HG03565 (cell line): ENCODE data around the gene SLC36A2.
"Not testable (repeated sequence)": the region's sequence is repeated elsewhere in the genome, so short reads cannot be mapped to it uniquely, and the experiment has no call there.

Experiments
- ATAC-seq: cut with Tn5 transposase; IDR thresholded peaks from one replicate; pipeline ENCODE4 v1.9.1; 2021; ENCODE audit warnings: mild to moderate bottlenecking, moderate library complexity; ENCODE audit not compliant: unreplicated experiment

Gene SLC36A2

GRCh38 chr5:151347369-151347768, at the start of gene SLC36A2:
SLC36A2 (minus strand) TSS chr5:151347559; CDS start chr5:151347460, 99 bp downstream.
- no peak for ATAC-seq

GRCh38 chr5:151388960-151389359, 41.6 kb upstream of the SLC36A2 start:
- ATAC-seq: no peak

GRCh38 chr5:151384106-151384505, 36.7 kb upstream of the SLC36A2 start:
- ATAC-seq: no peak

DNA sequence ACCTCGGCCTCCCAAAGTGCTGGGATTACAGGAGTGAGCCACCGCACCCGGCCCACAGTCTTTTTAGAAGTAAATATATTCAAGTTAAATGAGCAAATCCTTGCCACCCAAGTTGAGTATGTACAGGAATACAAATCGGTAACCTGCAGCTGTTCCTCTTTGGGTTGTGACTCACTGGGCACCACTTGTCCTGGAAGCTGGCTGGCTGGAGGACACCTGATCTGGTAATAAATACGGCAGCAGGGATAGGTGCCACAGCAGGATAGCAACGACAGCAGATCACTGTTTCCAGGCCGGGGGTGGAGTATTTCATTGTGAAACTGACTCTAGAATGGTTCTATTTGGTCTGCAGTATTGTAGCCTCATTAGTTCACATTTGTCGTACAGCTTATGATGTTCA, 35.7 kb upstream of the SLC36A2 start:
- no peak for ATAC-seq

DNA sequence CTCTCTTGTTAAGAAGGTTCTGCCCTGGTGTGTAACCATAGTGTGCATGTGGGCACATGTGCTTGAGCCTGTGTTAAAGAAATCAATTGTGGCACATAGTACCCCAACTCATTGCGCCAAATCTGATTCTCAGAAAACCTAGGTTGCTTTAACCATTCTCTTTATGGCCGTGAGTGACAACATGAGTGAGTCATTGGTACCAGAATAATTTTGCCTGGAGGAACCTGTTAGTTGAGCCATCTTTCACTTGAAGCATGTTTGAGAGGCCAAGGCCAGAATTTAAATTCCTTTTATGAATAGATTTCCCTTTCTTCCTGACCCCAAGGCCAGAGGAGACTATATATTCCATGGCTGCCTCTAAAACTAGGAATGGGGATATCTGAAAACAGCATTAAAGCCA, 35.2 kb upstream of the SLC36A2 start:
- ATAC-seq: no peak

GRCh38 chr5:151381899-151382298, 34.5 kb upstream of the SLC36A2 start:
- no peak for ATAC-seq

DNA sequence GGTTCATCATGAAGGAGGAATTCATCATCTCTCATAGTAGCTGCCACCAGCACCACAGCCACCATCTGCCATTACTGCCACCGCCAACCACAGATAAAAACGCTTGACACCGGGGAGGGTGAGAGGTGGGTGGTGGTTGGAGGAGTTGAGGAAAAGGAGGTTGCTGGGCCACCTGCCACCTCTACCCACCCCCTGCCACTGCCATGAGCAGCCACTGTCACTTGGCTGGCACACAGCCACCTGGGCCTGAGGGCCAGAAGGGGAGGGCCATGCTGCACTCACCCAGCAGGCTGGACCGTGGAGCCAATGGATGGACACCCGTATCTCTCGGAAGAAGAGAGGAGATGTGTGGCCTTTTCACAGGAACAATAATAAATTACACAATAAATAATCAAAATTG, 31.3 kb upstream of the SLC36A2 start:
- no peak for ATAC-seq

GRCh38 chr5:151374539-151374938, 27.2 kb upstream of the SLC36A2 start:
- ATAC-seq: no peak

- ATAC-seq: not testable (repeated sequence)
Measured at GRCh38 chr5:151367038-151367437, 19.7 kb upstream of the SLC36A2 start.

DNA sequence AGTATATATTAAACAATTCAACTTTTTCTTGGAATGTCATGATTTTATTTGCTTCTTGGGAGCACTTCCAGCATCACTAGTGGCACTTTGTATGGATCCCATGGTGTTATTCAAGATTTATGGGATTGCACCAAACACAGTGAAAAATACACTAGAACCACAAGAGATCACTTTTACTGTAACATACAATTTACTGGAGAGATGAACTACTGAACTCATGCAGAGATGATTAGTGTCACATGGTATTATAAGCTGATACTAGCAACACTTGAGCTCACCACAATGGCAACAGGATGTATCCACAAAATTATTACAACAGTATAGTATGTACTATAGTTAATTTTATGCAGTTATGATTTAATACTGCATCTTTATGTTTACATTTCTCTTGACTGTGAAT, 16.3 kb upstream of the SLC36A2 start:
- no peak for ATAC-seq

- no peak for ATAC-seq
Measured at GRCh38 chr5:151362970-151363369, 15.6 kb upstream of the SLC36A2 start.

DNA sequence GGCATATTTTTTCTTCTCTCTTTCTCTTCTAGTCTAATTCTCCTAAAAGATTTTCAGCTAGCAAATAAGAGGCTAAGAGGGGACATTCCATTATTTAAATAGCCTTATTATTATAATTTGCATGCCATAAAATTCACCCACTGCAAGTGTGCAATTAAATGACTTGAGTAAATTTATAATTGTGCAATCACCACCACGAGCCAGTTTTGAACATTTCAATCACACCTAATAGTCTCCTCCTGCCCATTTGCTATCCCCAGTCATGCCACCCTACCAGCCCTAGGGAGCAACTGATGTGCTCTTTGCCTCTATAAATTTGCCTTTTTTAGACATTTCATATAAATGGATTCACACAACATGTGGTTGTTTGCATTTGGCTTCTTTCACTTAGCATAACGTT, 12.0 kb upstream of the SLC36A2 start:
- no peak for ATAC-seq

DNA sequence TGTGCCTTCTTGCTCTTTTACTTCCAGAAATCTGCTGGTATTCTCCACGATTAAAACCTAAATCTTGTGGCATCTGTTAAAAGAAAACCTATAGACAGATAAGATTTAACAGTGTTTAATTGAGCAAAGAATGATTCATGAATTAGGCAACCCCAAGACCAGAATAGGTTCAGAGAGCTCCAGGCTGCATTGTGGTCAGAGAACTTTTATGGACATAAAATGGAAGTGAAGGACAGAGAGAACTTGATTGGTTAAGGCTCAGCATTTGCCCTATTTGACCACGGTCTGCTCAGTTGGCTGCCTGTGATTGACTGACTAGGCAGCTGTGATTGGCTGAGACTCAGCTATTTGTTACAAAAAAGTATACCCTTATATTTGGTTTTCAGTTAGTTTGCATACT, 10.4 kb upstream of the SLC36A2 start:
- no peak for ATAC-seq

DNA sequence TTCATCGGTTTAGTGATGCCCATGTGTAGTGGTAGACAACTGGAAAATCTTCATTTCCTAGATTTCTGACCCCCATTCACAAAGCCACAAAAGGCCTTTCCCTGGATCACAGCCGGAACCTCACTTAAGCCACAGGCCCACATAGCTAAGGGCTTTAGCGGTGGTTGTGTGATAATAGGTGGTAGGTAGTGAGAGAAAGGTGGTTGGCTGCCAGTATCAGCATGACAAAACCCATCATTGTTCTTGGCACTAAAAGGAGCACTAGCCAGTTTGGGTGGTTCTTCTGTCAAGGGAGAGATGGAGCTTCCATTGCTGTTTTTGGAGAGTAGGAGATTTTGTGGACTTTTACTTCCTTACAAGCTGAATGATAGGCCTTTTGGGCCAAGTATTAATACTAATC, 9.7 kb upstream of the SLC36A2 start:
- no peak for ATAC-seq

DNA sequence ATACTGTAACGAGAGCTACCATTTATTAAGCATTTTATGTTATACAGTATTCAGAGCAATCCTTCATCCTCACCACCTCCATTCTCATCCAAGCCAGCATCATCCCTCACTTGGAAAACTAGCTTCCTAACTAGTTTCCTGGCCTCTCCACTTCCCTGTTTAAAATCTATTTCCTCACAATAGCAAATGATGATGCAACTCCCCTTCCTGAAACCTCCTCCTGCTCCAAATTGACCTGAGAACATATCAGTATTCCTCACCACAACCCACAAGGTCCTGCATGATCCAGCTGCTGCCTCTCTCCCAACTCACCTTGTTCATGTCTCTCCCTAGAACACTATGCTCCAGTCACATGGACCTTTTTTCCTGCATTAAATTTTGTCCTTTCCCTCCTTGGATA, 4.3 kb upstream of the SLC36A2 start:
- no peak for ATAC-seq

- no peak for ATAC-seq
Measured at GRCh38 chr5:151348789-151349188, 1.4 kb upstream of the SLC36A2 start.

DNA sequence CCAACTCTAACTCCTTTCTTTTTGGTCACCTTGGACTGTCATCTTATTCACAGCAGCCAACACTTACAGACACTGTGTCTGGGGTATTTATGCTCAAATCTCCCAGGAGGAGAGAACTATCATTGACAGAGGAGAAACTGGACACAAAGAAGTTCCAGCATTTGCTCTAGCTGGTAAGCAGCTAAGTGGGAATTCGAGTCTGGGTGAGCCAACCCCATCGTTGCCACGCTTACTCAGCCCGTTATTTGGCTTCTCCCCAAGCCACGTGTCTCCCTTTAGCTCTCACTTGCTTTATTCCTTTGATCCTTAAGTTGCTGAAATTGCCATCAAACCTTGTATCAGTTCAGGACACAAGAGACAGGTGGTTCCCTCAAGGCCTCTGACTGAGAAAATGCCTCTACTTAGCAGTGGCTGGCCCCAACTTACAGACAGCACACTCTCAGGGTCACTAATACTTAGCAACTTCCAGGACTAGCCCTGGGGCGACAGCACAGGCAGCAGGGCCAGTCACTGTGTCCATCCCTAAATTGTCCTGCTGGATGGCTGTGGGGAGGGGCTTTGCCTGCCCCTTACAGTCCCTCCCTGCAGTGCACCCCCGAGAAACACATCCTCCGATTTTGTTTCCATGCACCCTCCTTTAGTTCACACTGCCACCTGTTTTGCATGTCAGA, 1.4 kb downstream of the SLC36A2 start:
- no peak for ATAC-seq

DNA sequence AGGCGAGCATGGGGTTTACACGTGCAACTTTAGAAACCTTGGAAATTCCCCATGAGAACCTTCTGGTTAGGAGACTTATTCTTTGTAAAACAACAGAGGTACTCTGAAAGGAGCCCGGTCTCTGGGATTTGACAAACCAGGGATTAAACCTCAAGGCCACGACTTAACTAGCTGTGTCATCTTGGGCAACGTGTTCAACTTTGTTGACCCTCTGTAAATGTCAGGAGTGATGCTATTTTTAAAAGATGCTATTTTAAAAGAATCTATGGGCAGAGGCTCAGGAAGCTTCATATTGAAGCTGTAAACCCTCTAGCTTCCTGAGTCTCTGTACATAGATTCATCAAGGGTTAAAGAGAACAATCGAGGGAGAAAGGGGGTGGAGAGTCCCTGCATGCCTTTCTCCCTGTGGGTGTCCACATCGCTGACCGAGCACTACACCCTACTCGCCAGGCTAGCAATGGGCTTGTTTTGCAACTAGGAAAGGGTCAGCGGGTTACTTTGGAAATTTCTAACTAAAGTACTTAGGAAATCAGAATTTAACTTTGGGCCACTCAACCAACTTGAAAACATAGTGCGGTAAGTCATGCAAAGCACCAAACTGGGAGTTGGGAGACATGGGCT, 2.1 kb downstream of the SLC36A2 start:
- ATAC-seq: no peak

DNA sequence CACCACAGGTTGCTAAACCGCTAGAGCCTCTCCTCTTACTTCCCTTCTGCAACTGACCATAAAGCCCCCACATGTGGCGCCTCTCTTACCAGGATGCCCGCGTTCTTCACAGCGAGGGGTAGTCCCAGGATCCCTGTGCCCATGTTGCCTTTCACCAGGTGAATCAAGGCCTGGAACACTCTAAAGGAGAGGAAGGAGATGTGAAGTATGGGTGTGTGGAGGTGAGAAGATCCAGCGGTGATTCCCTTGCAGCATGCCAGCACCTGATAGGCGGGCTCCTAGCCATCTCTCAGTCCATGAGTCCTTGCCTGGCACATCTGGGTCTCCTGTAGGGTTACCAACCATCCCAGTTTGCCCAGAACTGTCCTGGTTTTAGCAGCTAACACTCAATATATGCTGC, 3.3 kb downstream of the SLC36A2 start:
- ATAC-seq: no peak

- ATAC-seq: no peak
Measured at GRCh38 chr5:151340004-151340403, 7.4 kb downstream of the SLC36A2 start.

GRCh38 chr5:151338734-151339133, 8.6 kb downstream of the SLC36A2 start:
- no peak for ATAC-seq

- ATAC-seq: no peak
Measured at GRCh38 chr5:151332857-151333256, 14.5 kb downstream of the SLC36A2 start.

DNA sequence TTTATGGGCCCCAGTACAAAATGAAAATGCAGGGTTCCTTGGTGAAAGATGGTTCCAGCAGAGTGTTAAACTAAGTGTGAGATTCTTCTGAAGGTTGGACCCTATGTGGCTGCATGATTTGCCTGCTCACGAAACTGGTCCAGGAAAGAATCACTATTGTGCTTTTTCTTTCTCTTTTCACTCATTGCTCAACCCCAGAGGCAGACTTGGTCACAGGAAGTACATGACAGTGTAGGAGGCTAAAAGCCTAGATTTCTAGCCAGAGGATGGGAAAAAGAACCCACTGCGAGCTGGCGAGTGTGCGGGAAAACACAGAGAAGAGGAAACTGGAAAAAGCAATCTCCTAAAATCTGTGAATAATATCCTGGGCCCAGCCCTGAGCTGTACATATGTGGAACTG, 18.6 kb downstream of the SLC36A2 start:
- ATAC-seq: no peak
